Adrenal gland (tissue), 12 donors: ENCODE data around the gene FMR1. TPM values are rescaled to one million over a fixed set of nuclear protein-coding genes. Genes with fewer than 3 reads are reported as not detected.

ENCODE experiments used
- DNase-seq, 7 donors: peaks; one replicate each; pipeline ENCODE4 v3.0.0-alpha.2; 2019 to 2020
- H3K27ac ChIP-seq, 5 donors: fragments of 200-600 bp; sonication (generic) in 4 of 5; 1 replicate in 3 of 5; 2 replicates in 2 of 5; pipeline versions ENCODE4 v1.5.1 to v1.8.0; 2016 to 2020; ENCODE audit warnings: mild to moderate bottlenecking in 1 of 5
- H3K27me3 ChIP-seq: fragments of 200-600 bp; 2 replicates; pipeline ENCODE4 v1.8.0; 2021
- H3K36me3 ChIP-seq, 2 donors: fragments of 200-600 bp; replicated peaks in 1 of 2; 1 replicate in 1 of 2; 2 replicates in 1 of 2; pipeline versions ENCODE4 v1.5.1 to v1.8.0; 2018 to 2022
- H3K4me1 ChIP-seq, 2 donors: fragments of 200-600 bp; replicated peaks in 1 of 2; 1 replicate in 1 of 2; 2 replicates in 1 of 2; pipeline versions ENCODE4 v1.5.1 to v1.8.0; 2018 to 2021
- H3K4me3 ChIP-seq, 4 donors: fragments of 200-600 bp; sonication (generic) in 3 of 4; one replicate each; pipeline ENCODE4 v1.5.1; 2016 to 2018
- H3K9me3 ChIP-seq, 3 donors: fragments of 200-600 bp; sonication (generic) in 1 of 3; replicated peaks in 1 of 3; 1 replicate in 2 of 3; 2 replicates in 1 of 3; pipeline versions ENCODE4 v1.5.1 to v1.8.0; 2016 to 2021
- POLR2A ChIP-seq, 2 donors: fragments of 450-650 bp; IDR thresholded peaks; one replicate each; pipeline ENCODE4 v1.6.1; 2017; ENCODE audit warnings: antibody characterized with exemption in 2 of 2, mild to moderate bottlenecking in 2 of 2, moderate library complexity in 1 of 2
- WGBS, 4 donors: extraction: QIAGEN DNeasy Blood & Tissue Kit in 2 of 4; methylation state at CpG; one replicate each; pipeline versions ENCODE4 v1.1.5 to v1.1.7; 2013 to 2017; 5-methylcytosine and 5-hydroxymethylcytosine counted together
- intact Hi-C, 2 donors: fragments of 100-400 bp; cut with DNase I; formaldehyde crosslinking; loops; one replicate each; pipeline versions ENCODE4 v1.14.1 to v1.15.0; 2022 to 2023
- polyA plus RNA-seq, 3 donors: library from polyadenylated mRNA; stranded (reverse); fragments of 200-250 nt in 2 of 3; fragments of 350-450 nt in 1 of 3; fragmentation: Illumina TruSeq in 1 of 3; extraction: RNeasy Lipid Tissue Mini Kit (QIAGEN cat#74804) in 1 of 3; gene quantifications; one replicate each; pipeline ENCODE4 v1.2.3, GENCODE V29; 2013 to 2014
- total RNA-seq, 9 donors: library from RNA; depleted of rRNA in 4 of 9; stranded (reverse); fragments of >200 nt in 4 of 9; fragments of 120-200 nt in 1 of 9; fragmentation: NEBNext Ultra II Directional in 1 of 9; extraction: Animal tissue kit (Norgen Biotek cat#: 25700) in 1 of 9; gene quantifications; one replicate each; pipeline versions ENCODE4 v1.1.0 to v1.2.4, GENCODE V29; 2013 to 2023
- TF ChIP-seq, protein P1 (sequence below), 6 experiments: fragments of 450-650 bp in 4 of 6; fragments of 200-600 bp in 2 of 6; sonication (generic) in 1 of 6; IDR thresholded peaks; 1 replicate in 5 of 6; 2 replicates in 1 of 6; pipeline versions ENCODE4 v1.5.1 to v1.8.0; 2016 to 2021; ENCODE audit warnings: antibody characterized with exemption in 6 of 6, mild to moderate bottlenecking in 2 of 6, moderate library complexity in 1 of 6
- donor health status: healthy with polysubstance abuse.
- donor health status: Bipolar disorder and iron deficiency.
- donor health status: DM: yes; HTN: yes; CAD: no.
- donor health status: DM: no; HTN: no; CAD: no.
- donor health status: DM: no; HTN: no; CAD: no.
- donor health status: DM: yes; HTN: yes; CAD: no.

The FMR1 gene
- total and polyA plus RNA-seq, 12 donors, result 11.3 to 33.7 (median 29.5) TPM

DNA sequence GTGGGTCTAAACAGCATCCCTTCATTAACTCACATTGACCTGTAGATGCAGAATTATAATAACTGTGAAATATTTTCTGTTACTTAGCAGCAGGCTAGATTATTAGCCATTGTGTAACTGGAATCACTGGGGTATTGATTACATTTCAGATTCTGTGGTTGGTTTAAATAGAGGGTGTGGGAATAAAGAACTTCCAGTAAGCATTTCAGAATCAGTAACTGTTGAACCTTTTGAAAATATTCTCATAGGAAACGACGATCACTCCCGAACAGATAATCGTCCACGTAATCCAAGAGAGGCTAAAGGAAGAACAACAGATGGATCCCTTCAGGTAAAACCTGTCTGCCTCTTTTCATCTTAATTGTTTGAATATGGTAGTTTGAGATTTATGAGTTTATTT is 33.6 kb downstream of the FMR1 start:
- WGBS, 4 donors, result 94 to 96% (median 95%) methylated on average over 5 of the region's 5 CpGs
- intact Hi-C loops, result no loop called here
- Histone ChIP-seq H3K27ac (no peak overlapping the region), H3K36me3 (peaks cover 0 to 15% of the 10 kb centered on the region in 2 donors), H3K4me1 (no peaks in the 10 kb centered on the region), H3K27me3 (no peaks in the 10 kb centered on the region), H3K4me3 (no peak overlapping the region), H3K9me3 (no peaks in the 10 kb centered on the region)
- DNase-seq, result no peak
- TF ChIP-seq POLR2A (IDR thresholded peaks at IDR 0.05), result no peak
- TF ChIP-seq, protein P1, sequence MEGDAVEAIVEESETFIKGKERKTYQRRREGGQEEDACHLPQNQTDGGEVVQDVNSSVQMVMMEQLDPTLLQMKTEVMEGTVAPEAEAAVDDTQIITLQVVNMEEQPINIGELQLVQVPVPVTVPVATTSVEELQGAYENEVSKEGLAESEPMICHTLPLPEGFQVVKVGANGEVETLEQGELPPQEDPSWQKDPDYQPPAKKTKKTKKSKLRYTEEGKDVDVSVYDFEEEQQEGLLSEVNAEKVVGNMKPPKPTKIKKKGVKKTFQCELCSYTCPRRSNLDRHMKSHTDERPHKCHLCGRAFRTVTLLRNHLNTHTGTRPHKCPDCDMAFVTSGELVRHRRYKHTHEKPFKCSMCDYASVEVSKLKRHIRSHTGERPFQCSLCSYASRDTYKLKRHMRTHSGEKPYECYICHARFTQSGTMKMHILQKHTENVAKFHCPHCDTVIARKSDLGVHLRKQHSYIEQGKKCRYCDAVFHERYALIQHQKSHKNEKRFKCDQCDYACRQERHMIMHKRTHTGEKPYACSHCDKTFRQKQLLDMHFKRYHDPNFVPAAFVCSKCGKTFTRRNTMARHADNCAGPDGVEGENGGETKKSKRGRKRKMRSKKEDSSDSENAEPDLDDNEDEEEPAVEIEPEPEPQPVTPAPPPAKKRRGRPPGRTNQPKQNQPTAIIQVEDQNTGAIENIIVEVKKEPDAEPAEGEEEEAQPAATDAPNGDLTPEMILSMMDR (IDR thresholded peaks at IDR 0.05), result no peak

DNA sequence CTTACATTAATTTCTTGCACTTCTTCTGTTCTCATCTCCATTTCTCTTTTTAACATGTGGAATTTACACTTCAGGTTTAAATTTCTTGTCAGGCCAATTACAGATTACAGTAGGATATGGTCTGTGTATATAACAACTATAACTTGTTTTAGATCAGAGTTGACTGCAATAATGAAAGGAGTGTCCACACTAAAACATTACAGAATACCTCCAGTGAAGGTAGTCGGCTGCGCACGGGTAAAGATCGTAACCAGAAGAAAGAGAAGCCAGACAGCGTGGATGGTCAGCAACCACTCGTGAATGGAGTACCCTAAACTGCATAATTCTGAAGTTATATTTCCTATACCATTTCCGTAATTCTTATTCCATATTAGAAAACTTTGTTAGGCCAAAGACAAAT is 36.8 kb downstream of the FMR1 start:
- TF ChIP-seq POLR2A (IDR thresholded peaks at IDR 0.05), result no peak
- TF ChIP-seq, protein P1 (IDR thresholded peaks at IDR 0.05), result no peak
- Histone ChIP-seq H3K4me1 (no peaks in the 10 kb centered on the region), H3K27ac (no peak overlapping the region), H3K36me3 (peaks cover 0 to 15% of the 10 kb centered on the region in 2 donors), H3K27me3 (no peaks in the 10 kb centered on the region), H3K9me3 (no peaks in the 10 kb centered on the region), H3K4me3 (no peak overlapping the region)
- intact Hi-C loops, result no loop called here
- DNase-seq, result no peak
- WGBS, 4 donors, result 89 to 97% (median 91%) methylated on average over 7 of the region's 7 CpGs

DNA sequence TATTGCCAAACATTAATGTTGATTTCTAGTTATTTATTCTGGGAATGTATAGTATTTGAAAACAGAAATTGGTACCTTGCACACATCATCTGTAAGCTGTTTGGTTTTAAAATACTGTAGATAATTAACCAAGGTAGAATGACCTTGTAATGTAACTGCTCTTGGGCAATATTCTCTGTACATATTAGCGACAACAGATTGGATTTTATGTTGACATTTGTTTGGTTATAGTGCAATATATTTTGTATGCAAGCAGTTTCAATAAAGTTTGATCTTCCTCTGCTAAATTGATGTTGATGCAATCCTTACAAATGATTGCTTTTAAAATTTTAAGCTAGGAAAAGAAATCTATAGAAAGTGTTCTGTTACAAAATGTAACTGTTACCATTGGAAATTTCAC is 38.6 kb downstream of the FMR1 start:
- H3K27ac ChIP-seq, result no peak overlapping the region
- intact Hi-C loops, result no loop called here
- H3K4me1 ChIP-seq, result no peaks in the 10 kb centered on the region
- H3K36me3 ChIP-seq, result peaks cover 0 to 4% of the 10 kb centered on the region in 2 donors
- H3K4me3 ChIP-seq, result no peak overlapping the region
- no peaks in the 10 kb centered on the region for H3K27me3 ChIP-seq
- TF ChIP-seq, protein P1 (IDR thresholded peaks at IDR 0.05), result no peak
- no peak for TF ChIP-seq POLR2A (IDR thresholded peaks at IDR 0.05)
- 72 to 100% (median 89%) methylated on average over 1 of the region's 1 CpG for WGBS, 4 donors
- no peaks in the 10 kb centered on the region for H3K9me3 ChIP-seq
- no peak for DNase-seq

- TF ChIP-seq POLR2A (IDR thresholded peaks at IDR 0.05), result no peak
- TF ChIP-seq, protein P1 (IDR thresholded peaks at IDR 0.05), result no peak
- 36 to 70% (median 43%) methylated on average over 2 of the region's 2 CpGs for WGBS, 4 donors
- no peaks in the 10 kb centered on the region for H3K4me1 ChIP-seq
- H3K9me3 ChIP-seq, result no peaks in the 10 kb centered on the region
- H3K4me3 ChIP-seq, result no peak overlapping the region
- intact Hi-C loops, result no loop called here
- no peaks in the 10 kb centered on the region for H3K36me3 ChIP-seq
- H3K27ac ChIP-seq, result no peak overlapping the region
- DNase-seq, result peak in 5 of 7 donors; percentile 7 to 48 (median 17)
- no peaks in the 10 kb centered on the region for H3K27me3 ChIP-seq
Observed at GRCh38 chrX:147953976-147954375, 42.3 kb downstream of the FMR1 start.
